GM21737 (cell line): Measurements from ENCODE around the gene F13A1.

Source experiments
- ATAC-seq: cut with Tn5 transposase; IDR thresholded peaks from one replicate; pipeline ENCODE4 v1.9.1; 2021; ENCODE audit warnings: mild to moderate bottlenecking, moderate library complexity; ENCODE audit not compliant: unreplicated experiment

F13A1 gene

DNA sequence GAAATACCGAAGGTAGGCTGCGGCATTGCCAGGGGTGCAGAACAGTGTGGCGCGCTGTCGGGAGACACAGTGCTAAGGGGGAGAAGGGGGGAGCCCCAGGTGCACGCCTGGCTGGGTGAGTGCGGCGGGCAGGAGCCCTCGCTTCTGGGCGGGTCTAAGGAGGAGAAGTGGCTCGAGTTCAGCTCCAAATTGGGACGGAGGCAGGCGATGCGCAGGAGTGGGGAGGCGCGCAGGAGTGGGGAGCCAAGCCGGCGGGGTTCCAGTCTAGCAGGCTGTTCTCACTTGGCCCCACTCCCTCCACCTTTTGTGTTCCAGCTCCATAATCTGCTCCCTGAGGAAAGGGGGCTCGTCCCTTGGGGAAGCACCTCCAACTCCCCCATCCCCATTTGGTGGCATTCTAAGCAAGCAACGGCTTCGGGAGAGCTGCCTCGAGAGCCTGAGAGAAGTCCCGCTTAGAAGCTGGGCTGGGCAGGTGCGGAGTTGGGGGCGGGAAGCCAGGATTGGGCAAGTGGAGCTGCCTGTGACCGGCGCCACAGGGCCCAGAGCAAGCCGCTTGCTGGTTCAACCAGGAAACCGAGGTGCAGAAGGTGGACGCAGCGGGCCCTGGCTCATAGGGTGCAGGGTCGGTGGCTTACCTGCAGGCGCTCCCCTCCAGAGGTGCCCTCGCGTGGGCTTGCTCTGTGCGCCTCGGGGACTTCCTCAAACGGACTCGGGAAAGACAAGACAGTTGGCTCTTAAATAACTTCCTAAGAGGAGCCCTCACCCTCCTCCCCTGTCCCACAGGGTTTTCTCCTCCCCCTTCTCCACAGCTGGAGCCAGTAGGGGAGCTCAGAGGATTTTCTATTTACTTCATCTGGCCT is at the start of gene F13A1:
F13A1 (minus strand) TSS at position 711 of the 860 bp plus-strand sequence. CDS start 1,998 bp downstream, outside the sequence.
- ATAC-seq = no peak

DNA sequence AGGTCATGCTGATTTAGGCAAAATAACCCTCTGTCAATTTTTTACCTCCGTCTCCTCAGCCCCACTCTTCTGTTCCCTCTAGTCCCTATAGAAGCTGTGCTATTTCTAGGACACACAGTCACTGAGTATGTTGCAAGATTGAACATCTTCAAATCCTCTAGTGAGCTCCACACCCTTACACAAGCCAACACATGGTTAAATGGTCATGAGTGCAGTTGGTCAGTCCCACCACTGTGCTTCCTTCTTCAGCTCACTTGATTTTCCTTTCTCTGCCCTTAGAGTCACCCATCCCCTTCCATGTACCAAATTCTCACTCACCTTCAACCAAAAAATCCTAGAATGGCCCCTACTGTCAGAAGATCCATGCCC is 48.2 kb upstream of the F13A1 start:
- no peak for ATAC-seq

GRCh38 chr6:6368040-6368683 is 47.7 kb upstream of the F13A1 start:
- no peak for ATAC-seq

DNA sequence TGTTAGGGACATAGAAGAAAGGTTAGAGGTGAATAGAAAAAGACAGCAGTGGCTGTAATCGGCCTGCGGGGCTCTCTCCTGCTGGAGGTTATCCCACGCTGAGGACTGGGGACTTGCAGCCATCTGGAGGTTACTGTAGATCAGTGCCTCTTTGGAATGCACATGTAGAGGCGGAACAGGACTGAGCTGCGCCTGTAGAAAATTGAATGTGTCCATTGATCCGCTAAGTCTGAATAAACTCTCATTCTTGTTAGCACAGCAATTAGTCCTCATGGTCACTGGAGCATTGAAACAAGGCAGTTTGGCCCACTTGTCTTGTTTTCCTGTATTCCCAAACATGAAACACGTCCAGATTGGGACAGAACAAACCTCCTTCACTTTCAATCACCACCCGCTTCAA is 46.3 kb upstream of the F13A1 start:
- no peak for ATAC-seq

GRCh38 chr6:6365242-6365641 is 44.8 kb upstream of the F13A1 start:
- ATAC-seq = no peak

DNA sequence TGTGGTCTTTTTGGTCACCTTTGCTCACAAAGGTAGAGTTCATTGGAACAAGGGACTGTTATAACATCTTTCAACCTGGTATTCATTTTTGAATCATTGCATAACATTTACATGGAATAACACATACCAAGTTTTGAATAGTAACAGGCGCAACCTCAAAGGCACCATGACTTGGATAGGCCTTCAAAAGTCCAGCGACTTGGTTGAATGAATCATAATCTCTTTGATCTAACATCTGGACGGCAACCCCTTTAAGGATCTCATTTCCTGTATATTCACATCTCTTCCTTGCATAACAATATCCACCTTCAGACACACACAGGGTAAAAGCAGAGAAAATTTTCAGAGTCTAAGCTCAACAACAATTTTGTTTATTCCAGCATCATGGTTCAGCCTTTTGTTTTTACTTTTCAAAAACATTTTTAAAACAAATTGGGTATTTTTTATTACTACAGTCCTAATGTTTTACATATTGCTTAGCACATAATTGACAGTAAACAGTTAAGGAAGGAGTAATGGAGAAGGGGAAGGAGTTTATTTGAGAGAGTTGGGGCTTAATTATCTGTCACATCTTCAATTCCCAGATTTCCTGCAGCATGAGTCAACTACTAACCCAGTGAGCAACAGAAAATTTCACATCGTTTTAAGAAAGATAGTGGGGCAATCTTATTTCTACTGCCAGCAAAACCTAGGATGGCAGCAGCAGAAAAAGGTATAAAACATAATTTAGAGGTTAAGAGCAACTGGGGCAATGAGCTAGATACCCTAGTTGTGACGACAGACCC is 41.8 kb upstream of the F13A1 start:
- no peak for ATAC-seq

- ATAC-seq = no peak
Observed at GRCh38 chr6:6357530-6357929, 37.1 kb upstream of the F13A1 start.

DNA sequence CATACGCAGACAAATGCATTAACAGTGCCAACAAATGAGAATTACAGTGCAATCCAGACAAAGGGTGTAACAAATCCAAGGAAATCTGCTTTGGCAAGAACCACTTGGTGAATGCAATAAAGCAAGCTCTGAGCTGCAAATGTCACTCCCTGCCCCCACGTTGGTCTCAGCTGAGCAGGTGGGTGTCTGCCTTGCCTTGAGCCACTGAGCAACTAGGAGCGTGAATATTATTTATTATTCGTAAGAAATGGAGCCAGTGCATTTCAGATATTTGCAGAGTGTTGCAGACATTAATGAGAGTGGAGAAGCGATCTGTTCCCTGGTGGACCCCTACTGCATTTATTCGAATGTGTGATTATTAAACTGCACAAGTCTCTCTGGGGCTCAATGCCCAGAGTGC is 36.6 kb upstream of the F13A1 start:
- no peak for ATAC-seq

GRCh38 chr6:6352772-6353171 is 32.3 kb upstream of the F13A1 start:
- ATAC-seq = no peak

DNA sequence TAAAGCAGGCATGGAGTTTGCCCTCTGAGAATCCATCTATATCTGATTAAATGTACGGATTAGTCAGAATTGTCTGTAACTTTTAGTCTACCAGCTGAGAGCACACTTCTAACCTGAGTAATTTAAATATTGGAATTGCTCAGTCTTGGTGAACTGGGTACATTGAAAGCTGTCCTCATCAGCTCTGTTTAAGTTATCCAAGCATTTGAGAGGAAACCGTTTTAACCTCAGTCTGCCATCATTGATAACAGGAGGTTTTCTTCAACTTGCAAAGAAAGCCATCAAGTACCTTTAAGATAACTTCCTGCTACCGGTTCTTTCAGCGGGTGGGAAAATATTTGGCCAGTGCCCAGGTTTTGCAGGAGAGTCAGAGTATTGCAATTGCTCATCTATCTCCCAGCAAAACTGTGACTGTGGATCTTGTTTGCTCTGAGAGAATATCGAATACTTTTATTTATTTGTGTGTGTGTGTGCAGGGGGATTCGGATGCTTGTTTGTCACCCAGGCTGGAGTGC is 31.1 kb upstream of the F13A1 start:
- ATAC-seq = no peak

- no peak for ATAC-seq
Observed at GRCh38 chr6:6350696-6351095, 30.2 kb upstream of the F13A1 start.

- no peak for ATAC-seq
Observed at GRCh38 chr6:6348256-6348655, 27.8 kb upstream of the F13A1 start.

GRCh38 chr6:6346427-6347023 is 26.1 kb upstream of the F13A1 start:
- ATAC-seq = no peak

GRCh38 chr6:6333501-6333900 is 13.0 kb upstream of the F13A1 start:
- ATAC-seq = no peak

DNA sequence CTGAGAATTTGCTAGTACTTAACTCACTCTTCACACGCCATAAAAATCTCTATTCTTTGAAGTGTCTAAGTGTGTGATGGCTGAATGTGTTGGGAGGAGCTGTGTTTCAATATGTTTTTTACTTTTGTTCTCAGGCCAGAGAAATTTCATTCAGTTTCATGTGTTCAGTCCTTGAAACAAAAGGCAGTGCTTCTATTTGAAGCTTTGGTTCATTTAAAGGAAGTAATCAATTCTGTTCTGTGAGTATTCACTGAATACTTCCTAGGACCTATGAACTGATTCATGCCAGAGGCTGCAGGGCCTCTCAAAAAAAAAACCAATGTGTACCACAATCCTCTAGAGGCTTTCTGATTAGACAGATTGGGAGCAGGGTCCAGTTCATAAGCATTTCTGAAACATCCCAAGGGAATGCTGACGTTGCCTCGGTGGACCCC is 12.4 kb upstream of the F13A1 start:
- ATAC-seq = peak; percentile 26

- peak; percentile 49 for ATAC-seq
Observed at GRCh38 chr6:6331946-6332601, 11.6 kb upstream of the F13A1 start.

GRCh38 chr6:6331393-6331792 is 10.9 kb upstream of the F13A1 start:
- peak; percentile 66 for ATAC-seq

GRCh38 chr6:6330407-6330806 is 9.9 kb upstream of the F13A1 start:
- ATAC-seq = no peak

DNA sequence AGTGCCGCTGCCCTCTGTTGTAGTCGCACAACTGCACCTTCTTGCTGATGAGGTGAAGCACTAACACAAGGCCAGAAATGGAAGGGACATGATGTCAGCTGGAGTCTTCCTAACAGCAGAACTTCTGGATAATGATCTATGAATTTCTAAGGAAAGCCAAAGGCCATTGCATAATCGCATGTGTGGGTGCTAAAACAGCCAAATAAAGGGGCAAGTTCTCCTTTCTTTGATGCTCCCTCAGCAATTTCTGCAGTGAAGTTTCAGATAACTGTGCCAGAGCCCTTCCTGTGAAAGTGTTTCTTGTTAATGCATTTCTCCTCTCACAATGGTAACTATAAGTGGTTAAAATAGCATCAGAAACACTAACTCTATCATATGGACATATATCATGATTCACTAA is 8.0 kb upstream of the F13A1 start:
- ATAC-seq = no peak

DNA sequence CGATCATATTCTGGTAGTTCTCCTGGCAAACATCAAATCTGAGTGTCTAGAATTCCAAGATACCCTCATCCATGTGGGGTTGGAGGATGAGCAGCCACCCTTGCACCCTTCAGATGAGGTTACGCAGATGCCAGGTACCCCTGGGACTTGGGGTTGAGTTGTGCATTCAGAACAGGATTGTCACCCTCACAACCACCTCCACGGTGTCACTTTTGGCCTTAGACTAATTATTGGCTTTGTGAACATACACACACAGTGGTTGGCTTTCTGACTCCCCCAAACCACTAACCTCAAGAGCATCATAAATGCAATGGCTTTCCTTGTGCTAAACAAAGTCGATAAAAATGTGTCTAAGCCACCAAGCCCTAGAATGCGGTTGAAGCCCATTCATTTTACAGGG is 2.9 kb upstream of the F13A1 start:
- ATAC-seq = no peak
